HG03135 (cell line): Measurements from ENCODE around the gene TAF5L.
"Not testable (repeated sequence)": the region's sequence is repeated elsewhere in the genome, so short reads cannot be mapped to it uniquely, and the experiment has no call there.

Experiments used
- ATAC-seq: cut with Tn5 transposase; IDR thresholded peaks from one replicate; pipeline ENCODE4 v1.9.1; 2021; ENCODE audit warnings: mild to moderate bottlenecking, moderate library complexity; ENCODE audit not compliant: unreplicated experiment

TAF5L gene

GRCh38 chr1:229570891-229571516, 54.9 kb downstream of the TAF5L start:
- no peak for ATAC-seq

- ATAC-seq: no peak
Observed at GRCh38 chr1:229570305-229570704, 55.6 kb downstream of the TAF5L start.

- no peak for ATAC-seq
Observed at GRCh38 chr1:229567109-229567868, 58.6 kb downstream of the TAF5L start.

GRCh38 chr1:229563701-229564100, 62.2 kb downstream of the TAF5L start:
- ATAC-seq: no peak

- no peak for ATAC-seq
Observed at GRCh38 chr1:229563241-229563640, 62.7 kb downstream of the TAF5L start.

GRCh38 chr1:229562686-229563085, 63.2 kb downstream of the TAF5L start:
- ATAC-seq: no peak

GRCh38 chr1:229561141-229561540, 64.8 kb downstream of the TAF5L start:
- ATAC-seq: no peak

GRCh38 chr1:229560124-229560523, 65.8 kb downstream of the TAF5L start:
- not testable (repeated sequence) for ATAC-seq

GRCh38 chr1:229559336-229559801, 66.6 kb downstream of the TAF5L start:
- ATAC-seq: not testable (repeated sequence)

GRCh38 chr1:229558460-229559335, 67.2 kb downstream of the TAF5L start, which contains the start of gene ABCB10:
ABCB10 (minus strand) TSS chr1:229558707; CDS start chr1:229558652, 55 bp downstream.
- peak; percentile 76 for ATAC-seq

- peak; percentile 23 for ATAC-seq
Observed at GRCh38 chr1:229557913-229558414, 68.0 kb downstream of the TAF5L start.

- no peak for ATAC-seq
Observed at GRCh38 chr1:229557200-229557850, 68.6 kb downstream of the TAF5L start.

GRCh38 chr1:229554886-229555621, 70.9 kb downstream of the TAF5L start:
- no peak for ATAC-seq

GRCh38 chr1:229553621-229554130, 72.2 kb downstream of the TAF5L start:
- no peak for ATAC-seq

GRCh38 chr1:229552732-229553131, 73.2 kb downstream of the TAF5L start:
- no peak for ATAC-seq

- ATAC-seq: no peak
Observed at GRCh38 chr1:229550812-229551567, 74.9 kb downstream of the TAF5L start.

- no peak for ATAC-seq
Observed at GRCh38 chr1:229547542-229547941, 78.4 kb downstream of the TAF5L start.

GRCh38 chr1:229544587-229544986, 81.3 kb downstream of the TAF5L start:
- no peak for ATAC-seq
